Left colon (tissue), 2 donors: ENCODE measurements around the gene LAP3. TPM values are rescaled to one million over a fixed set of nuclear protein-coding genes. Genes with fewer than 3 reads are reported as not detected.
"Not testable (repeated sequence)": the region's sequence is repeated elsewhere in the genome, so short reads cannot be mapped to it uniquely, and the experiment has no call there.

Experiments used
- ATAC-seq: fragments of 200-7000 bp; cut with Tn5 transposase; one replicate; pipeline ENCODE4 v1.9.1; 2020; ENCODE audit warnings: mild to moderate bottlenecking, moderate library complexity
- DNase-seq, 2 donors: peaks; one replicate each; pipeline ENCODE4 v3.0.0-alpha.2; 2020
- intact Hi-C, 2 donors: fragments of 100-400 bp; cut with DNase I in 1 of 2; cut with micrococcal nuclease in 1 of 2; formaldehyde crosslinking; loops; one replicate each; pipeline versions ENCODE4 v1.11.2 to v1.14.0; 2022; cut with DNase I, micrococcal nuclease
- total RNA-seq, 2 donors: library from RNA; stranded (reverse); fragmentation: NEBNext Ultra II Directional; extraction: Animal tissue kit (Norgen Biotek cat#: 25700); gene quantifications; one replicate each; pipeline ENCODE4 v1.2.1, GENCODE V29; 2021
- donor health status: DM: no; HTN: no; CAD: no.
- donor health status: DM: yes; HTN: yes; CAD: no.

LAP3 gene
- total RNA-seq, 2 donors from 2014 or later, result 57.5 to 67.4 TPM

GRCh38 chr4:17559709-17560048, 17.3 kb upstream of the LAP3 start:
- DNase-seq, result no peak
- no peak for ATAC-seq
- intact Hi-C loops, result no loop called here

- DNase-seq, result no peak
- intact Hi-C loops, result no loop called here
- ATAC-seq, result no peak
These were observed 16.8 kb upstream of the LAP3 start for GRCh38 chr4:17560065-17560673.

DNA sequence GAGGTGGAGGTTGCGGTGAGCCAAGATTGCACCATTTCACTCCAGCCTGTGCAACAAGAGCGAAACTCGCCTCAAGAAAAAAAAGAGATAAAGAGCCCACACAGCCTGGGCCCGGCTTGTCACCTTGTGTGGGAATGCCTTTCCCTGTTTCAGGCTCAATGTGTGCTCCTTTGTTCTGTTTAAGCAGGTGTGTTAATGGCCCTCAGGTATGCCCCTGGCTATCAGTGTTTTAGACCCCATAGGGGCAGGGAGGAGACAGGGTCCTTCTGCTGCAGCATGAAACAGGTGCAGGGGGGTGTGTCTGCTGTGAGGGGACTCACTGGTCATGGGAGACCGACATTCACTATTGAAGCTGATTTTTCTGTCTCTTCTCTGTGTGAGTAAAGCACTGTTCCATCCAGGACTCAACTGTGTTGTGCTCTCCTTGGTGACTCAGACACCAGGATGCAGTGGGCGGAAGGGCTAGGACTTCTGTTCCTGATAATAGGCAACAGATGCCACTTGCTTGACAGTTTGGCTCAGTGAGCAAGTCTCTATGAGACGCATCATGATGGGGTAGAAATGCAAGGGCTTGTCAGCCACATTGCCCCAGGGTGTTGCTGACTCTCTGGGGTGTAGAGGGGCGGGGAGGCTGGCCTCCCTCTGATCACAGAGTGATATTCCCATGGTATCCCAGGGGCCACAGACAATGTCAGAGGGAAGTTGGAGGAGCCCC, 15.6 kb upstream of the LAP3 start:
- DNase-seq (no peak), ATAC-seq (no peak)
- intact Hi-C loops, result no loop called here

DNA sequence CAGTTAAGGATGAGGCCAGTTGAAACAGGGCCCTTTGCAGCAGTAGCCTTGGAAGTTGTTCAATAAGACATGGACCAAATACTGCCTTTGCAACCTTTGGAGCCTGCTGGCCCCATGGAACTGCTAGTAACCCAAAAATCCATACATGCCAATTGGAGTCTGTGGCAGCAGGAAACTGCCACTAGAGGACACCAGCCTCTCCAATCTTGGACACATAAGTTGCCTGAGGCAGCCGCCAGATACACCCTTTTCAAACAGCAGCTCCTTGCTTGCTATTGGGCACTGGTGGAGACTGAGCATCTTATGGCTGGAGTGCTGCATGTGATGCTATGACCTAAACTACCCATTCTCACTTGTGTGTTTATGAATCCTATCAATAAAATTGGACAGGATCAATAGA, 14.8 kb upstream of the LAP3 start:
- intact Hi-C loops, result no loop called here
- peak; percentile 26 for ATAC-seq
- DNase-seq, result no peak

GRCh38 chr4:17565846-17566245, 11.2 kb upstream of the LAP3 start:
- ATAC-seq (no peak), DNase-seq (no peak)
- intact Hi-C loops, result no loop called here

DNA sequence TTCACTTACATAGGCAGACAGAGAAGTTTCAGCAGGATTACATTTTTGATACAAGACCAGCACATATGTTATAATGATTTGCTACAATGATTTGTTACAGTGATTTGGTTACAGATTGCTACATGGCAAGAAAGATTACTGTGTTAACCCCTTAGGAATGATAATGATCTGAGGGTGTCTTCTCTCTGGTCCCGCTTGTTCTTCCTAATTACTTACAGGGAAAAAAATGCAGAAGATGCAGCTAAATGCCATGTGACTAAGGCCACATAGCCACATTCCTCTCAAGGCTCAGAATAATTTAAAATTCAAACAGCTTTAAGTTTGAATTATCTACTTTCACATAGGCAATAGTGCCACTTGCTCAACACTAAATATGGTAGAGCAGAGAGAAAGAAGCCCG, 9.7 kb upstream of the LAP3 start:
- intact Hi-C loops, result no loop called here
- no peak for DNase-seq
- ATAC-seq, result no peak

GRCh38 chr4:17574206-17574605, 2.8 kb upstream of the LAP3 start:
- DNase-seq, result no peak
- ATAC-seq, result no peak
- intact Hi-C loops, result no loop called here

DNA sequence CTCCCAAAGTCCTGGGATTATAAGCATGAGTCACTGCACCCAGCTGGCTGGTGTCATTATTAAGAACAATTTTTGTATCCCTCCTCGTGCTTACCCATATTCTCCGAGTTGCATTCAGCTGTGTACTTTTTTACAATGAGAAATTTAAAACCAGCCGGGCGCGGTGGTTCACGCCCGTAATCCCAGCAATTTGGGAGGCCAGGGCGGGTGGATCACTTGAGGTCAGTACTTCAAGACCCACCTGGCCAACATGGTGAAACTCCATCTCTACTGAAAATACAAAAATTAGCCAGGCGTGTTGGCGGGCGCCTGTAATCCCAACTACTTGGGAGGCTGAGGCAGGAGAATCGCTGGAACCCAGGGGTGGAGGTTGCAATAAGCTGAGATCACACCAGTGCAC, 1.8 kb upstream of the LAP3 start:
- intact Hi-C loops, DNase-seq, ATAC-seq: not testable (repeated sequence)

DNA sequence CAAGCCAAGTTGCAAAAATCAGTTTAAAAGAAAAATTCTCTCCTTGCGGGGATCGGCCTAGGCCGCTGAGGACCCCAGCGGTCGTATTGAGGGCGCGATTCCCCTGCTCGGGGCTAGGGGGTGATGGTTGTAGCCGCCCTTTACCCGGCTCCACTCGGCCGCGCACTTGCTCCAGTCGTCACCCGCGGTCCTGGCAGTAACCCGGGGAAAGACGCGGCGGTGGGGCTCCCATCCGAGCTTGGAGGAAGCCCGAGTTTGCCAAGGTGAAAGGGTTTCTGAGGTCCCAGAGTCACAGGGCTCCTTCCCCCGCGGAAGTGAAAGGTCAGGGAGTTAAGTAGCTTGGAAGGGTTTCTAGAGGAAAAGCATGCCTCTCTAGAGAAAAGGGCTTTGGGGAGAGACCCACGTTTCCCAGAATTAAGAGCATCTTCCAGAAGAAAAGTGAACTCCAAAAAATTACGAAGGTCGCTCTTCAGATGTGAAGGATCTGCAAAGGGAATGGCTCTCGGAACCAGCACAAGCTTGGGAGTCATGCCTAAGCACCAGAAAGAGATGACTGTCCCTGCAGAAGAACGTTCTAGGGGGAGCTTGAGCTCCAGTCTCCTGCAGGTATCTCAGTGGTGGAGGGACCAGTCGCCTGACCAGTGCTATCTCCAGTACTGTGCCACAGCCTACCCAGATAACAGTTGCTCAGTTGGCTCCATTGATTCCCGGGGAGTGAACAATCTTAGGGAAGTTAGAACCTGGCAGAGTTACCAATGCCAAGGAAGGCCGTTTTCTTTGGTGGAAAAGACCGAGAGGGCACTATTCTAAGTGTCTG, 875 bp downstream of the LAP3 start:
- peak; percentile 50 to 66 for DNase-seq
- intact Hi-C loops, result no loop called here
- ATAC-seq, result peak; percentile 34

GRCh38 chr4:17578482-17578891, 1.5 kb downstream of the LAP3 start:
- no peak for DNase-seq

GRCh38 chr4:17580969-17581368, 4.0 kb downstream of the LAP3 start:
- DNase-seq (no peak), ATAC-seq (no peak)
- intact Hi-C loops, result no loop called here

More at GRCh38 chr4:17578482-17578891, 1.5 kb downstream of the LAP3 start:
- ATAC-seq, result no peak
- intact Hi-C loops, result no loop called here

- intact Hi-C loops, result no loop called here
- ATAC-seq, result no peak
- DNase-seq, result no peak
These were observed 6.3 kb downstream of the LAP3 start for GRCh38 chr4:17583276-17583675.

- ATAC-seq (no peak), DNase-seq (no peak)
- intact Hi-C loops, result no loop called here
These were observed 6.9 kb downstream of the LAP3 start for GRCh38 chr4:17583941-17584340.

- intact Hi-C loops, result no loop called here
- ATAC-seq, result no peak
These were observed 7.7 kb downstream of the LAP3 start for GRCh38 chr4:17584521-17585213.

GRCh38 chr4:17587094-17587822, 10.3 kb downstream of the LAP3 start:
- intact Hi-C loops, result no loop called here
- no peak for ATAC-seq
- no peak for DNase-seq

More at GRCh38 chr4:17584521-17585213, 7.7 kb downstream of the LAP3 start:
- DNase-seq, result no peak

GRCh38 chr4:17589355-17589754, 12.4 kb downstream of the LAP3 start:
- DNase-seq, result no peak
- intact Hi-C loops, result no loop called here
- ATAC-seq, result no peak

- no peak for DNase-seq
- intact Hi-C loops, result no loop called here
- no peak for ATAC-seq
These were observed 18.5 kb downstream of the LAP3 start for GRCh38 chr4:17595471-17596005.

- peak; percentile 90 for ATAC-seq
- intact Hi-C loops, result no loop called here
- DNase-seq, result no peak
These were observed 20.5 kb downstream of the LAP3 start for GRCh38 chr4:17597517-17597916.

GRCh38 chr4:17599826-17600225, 22.8 kb downstream of the LAP3 start:
- no peak for ATAC-seq
- intact Hi-C loops, result no loop called here
- no peak for DNase-seq
